ENCODE measurements around the gene TMA7. TPM values are rescaled to one million over a fixed set of nuclear protein-coding genes. Genes with fewer than 3 reads are reported as not detected.

TMA7 gene
- total and polyA plus RNA-seq, 9 of the 15 experiments (the other 6 are each of a cell fraction or from before 2014, with no cell fraction given) = 209 to 1,003 (median 486) TPM

GRCh38 chr3:48466386-48467109 is 26.5 kb downstream of the TMA7 start (continued):
- TF ChIP-seq POLR2G (IDR thresholded peaks at IDR 0.05; ENCODE audit: low read depth, low read length) (peak; percentile 73), ZNF23 (CRISPR knock-in tag; IDR thresholded peaks at IDR 0.05) (no peak), ILK (tag; IDR thresholded peaks at IDR 0.05; ENCODE audit: borderline replicate concordance, low read depth) (no peak), TCF15 (CRISPR knock-in tag; IDR thresholded peaks at IDR 0.05) (no peak), CCAR2 (IDR thresholded peaks at IDR 0.05; ENCODE audit: low read depth, low read length) (no peak)

- H3K79me2 ChIP-seq (ENCODE audit: control insufficient read depth, insufficient read depth, low read length) = peaks cover 15% of the 10 kb centered on the region
- no peak for FAIRE-seq
These were observed 27.0 kb downstream of the TMA7 start for GRCh38 chr3:48467110-48467454.

More at GRCh38 chr3:48467110-48467454, 27.0 kb downstream of the TMA7 start:
- H3K36me3 ChIP-seq (ENCODE audit: control insufficient read depth, insufficient read depth, low read length) = peaks cover 38% of the 10 kb centered on the region; the same call in 1 of the 3 replicates
- peak overlapping the region in 1 of 2 experiments; percentile 83; a peak in 3 of 4 replicates for H3K9ac ChIP-seq (ENCODE audit: insufficient read depth in 1 of 2, low read depth in 2 of 2, low read length in 2 of 2)
- H3K4me3 ChIP-seq = no peak overlapping the region
- intact Hi-C loops (cut with micrococcal nuclease) = no loop called here
- no peaks in the 10 kb centered on the region for H3K9me1 ChIP-seq (ENCODE audit: control insufficient read depth, insufficient read depth, low read length)
- no peaks in the 10 kb centered on the region; the same call in 1 of the 2 replicates for H4K20me1 ChIP-seq (replicated peaks; ENCODE audit: control insufficient read depth, insufficient read depth, low read length)
- peaks cover 6 to 54% of the 10 kb centered on the region in 2 experiments for H3K4me1 ChIP-seq (replicated peaks in 1 of 2; ENCODE audit: control insufficient read depth in 2 of 2, insufficient read depth in 2 of 2, low read length in 2 of 2)
- BruUV-seq (replicated peaks) = no TSS peak
- POLR2A ChIA-PET = no interaction called here
- CTCF ChIA-PET (ENCODE audit: low intra/inter-chr PET ratio) = no interaction called here
- no peak for TF ChIP-seq ZNF347 (CRISPR knock-in tag; IDR thresholded peaks at IDR 0.05; ENCODE audit: low read depth)
- TF ChIP-seq ZNF124 (CRISPR knock-in tag; IDR thresholded peaks at IDR 0.05) = 0 out of 2 replicates have a peak, but pooled peaks have one; percentile 5
- no peaks in the 10 kb centered on the region for H3K27me3 ChIP-seq (ENCODE audit: control insufficient read depth in 2 of 2, insufficient read depth in 2 of 2, low read length in 2 of 2)
- DNase-seq (ENCODE audit: extremely low read depth in 1 of 4, low spot score in 3 of 4) (no peak), ATAC-seq (no peak)
- in situ Hi-C loops (cut with MboI) = loop anchor here (5.0 kb wide), 1 partner anchor 90 kb away; the partner anchor contains the start of gene PFKFB4
- 97% methylated on average over 9 of the region's 9 CpGs for WGBS (ENCODE audit: insufficient coverage, low coverage, missing lambda C conversion rate)
- H2AFZ ChIP-seq (ENCODE audit: low read depth, low read length) = no peak overlapping the region
- H3K27ac ChIP-seq (ENCODE audit: extremely low read depth, low read depth, low read length) = no peak overlapping the region
- no peaks in the 10 kb centered on the region for H3K9me3 ChIP-seq (replicated peaks; ENCODE audit: control insufficient read depth, insufficient read depth, low read depth, low read length)
- no peak overlapping the region for H3K4me2 ChIP-seq (ENCODE audit: insufficient read depth, low read length)

Measured in K562 (cell line).